ENCODE data around the gene AOAH.

DNA sequence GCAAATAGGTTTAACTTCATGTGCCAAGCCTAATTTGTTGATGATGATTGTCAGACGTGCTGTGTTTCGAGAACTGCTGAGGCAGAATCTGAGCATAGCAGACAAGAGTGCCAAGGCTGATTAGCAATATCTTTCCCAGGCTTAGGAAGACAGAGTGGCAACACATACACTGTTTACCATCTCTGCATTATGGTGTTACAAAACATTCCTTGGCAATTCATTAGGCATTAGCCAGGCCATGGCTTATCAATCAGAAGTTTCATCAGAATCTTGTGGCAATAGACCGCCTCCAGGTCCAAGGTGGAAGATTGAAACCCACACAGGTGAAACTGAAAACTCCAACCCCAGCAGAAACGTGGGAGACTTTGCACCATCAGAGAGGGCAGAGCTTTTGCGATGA, 148.5 kb downstream of the AOAH start:
- TF ChIP-seq EZH2 (IDR thresholded peaks at IDR 0.05; ENCODE audit: insufficient read depth, poor library complexity, severe bottlenecking), result no peak
- TF ChIP-seq EZH2phosphoT487 (IDR thresholded peaks at IDR 0.05; ENCODE audit: insufficient read depth, low read depth), result no peak

Measured in GM23248 (cell line).